K562 (cell line): ENCODE results near the gene DEDD. TPM values are rescaled to one million over a fixed set of nuclear protein-coding genes. Genes with fewer than 3 reads are reported as not detected.

Experiments
- CBFB ChIP-seq: sonication (generic); formaldehyde crosslinking; IDR thresholded peaks from 2 replicates; pipeline ENCODE4 v1.4.0; 2020; ENCODE audit warnings: mild to moderate bottlenecking, missing genetic modification reagents
- CREM ChIP-seq: IDR thresholded peaks from 2 replicates; pipeline ENCODE4 v1.6.1; 2014; ENCODE audit warnings: antibody characterized with exemption, low read depth
- CXXC5 ChIP-seq: fragments of 250-450 bp; sonication (Bioruptor Pico); IDR thresholded peaks from 2 replicates; pipeline ENCODE4 v1.8.0; 2022; ENCODE audit warnings: inconsistent platforms, mild to moderate bottlenecking, moderate library complexity
- FOSL1 ChIP-seq: fragments of 200-800 bp; sonication (Bioruptor generic); conservative IDR thresholded peaks from 2 replicates; pipeline ENCODE4 v1.6.1; 2016; ENCODE audit warnings: missing genetic modification characterization, missing compliant biosample characterization
- HDAC1 ChIP-seq, 2 experiments: fragments of 450-650 bp; IDR thresholded peaks; 2 replicates each; pipeline ENCODE4 v1.6.1; 2016 to 2017; ENCODE audit warnings: inconsistent platforms in 1 of 2, mild to moderate bottlenecking in 1 of 2, moderate library complexity in 1 of 2
- HNRNPUL1 ChIP-seq: fragments of 200-400 bp; formaldehyde crosslinking; IDR thresholded peaks from 2 replicates; pipeline ENCODE4 v1.6.1; 2017; ENCODE audit warnings: low read length
- MAZ ChIP-seq, 2 experiments: fragments of 450-650 bp in 1 of 2; sonication (generic) in 1 of 2; formaldehyde crosslinking; IDR thresholded peaks in 1 of 2; conservative IDR thresholded peaks in 1 of 2; 2 replicates each; pipeline versions ENCODE4 v1.4.0 to v1.5.0; 2020; ENCODE audit warnings: mild to moderate bottlenecking in 1 of 2, missing genetic modification reagents in 1 of 2
- MIER1 ChIP-seq: fragments of 450-650 bp; IDR thresholded peaks from 2 replicates; pipeline ENCODE4 v1.6.1; 2016; ENCODE audit warnings: antibody characterized with exemption, mild to moderate bottlenecking, low read depth
- MLLT1 ChIP-seq, 2 experiments: fragments of 450-650 bp; IDR thresholded peaks; 2 replicates each; pipeline ENCODE4 v1.6.1; 2016
- NELFE ChIP-seq: IDR thresholded peaks from 2 replicates; pipeline ENCODE4 v1.6.1; 2011; ENCODE audit warnings: mild to moderate bottlenecking; ENCODE audit not compliant: insufficient read depth, insufficient read length
- PHTF2 ChIP-seq: fragments of 250-450 bp; sonication (Bioruptor Pico); IDR thresholded peaks from 2 replicates; pipeline ENCODE4 v1.5.0; 2021; ENCODE audit warnings: mild to moderate bottlenecking
- RCOR1 ChIP-seq, 2 experiments: IDR thresholded peaks; 2 replicates each; pipeline ENCODE4 v1.6.1; 2012; ENCODE audit warnings: low read depth in 2 of 2, low read length in 2 of 2, borderline replicate concordance in 1 of 2, improper control_type of control experiment in 1 of 2
- SIN3B ChIP-seq: fragments of 450-650 bp; IDR thresholded peaks from 2 replicates; pipeline ENCODE4 v1.6.1; 2017; ENCODE audit warnings: low read depth, mild to moderate bottlenecking, moderate library complexity
- U2AF2 ChIP-seq: fragments of 200-400 bp; formaldehyde crosslinking; optimal IDR thresholded peaks from 2 replicates; pipeline ENCODE3; 2017; ENCODE audit warnings: low read depth, mild to moderate bottlenecking, low read length
- XRCC5 ChIP-seq: fragments of 200-400 bp; formaldehyde crosslinking; IDR thresholded peaks from 2 replicates; pipeline ENCODE4 v1.6.1; 2017; ENCODE audit warnings: low read depth, mild to moderate bottlenecking, low read length
- ZNF253 ChIP-seq: fragments of 250-450 bp; sonication (Bioruptor Pico); conservative IDR thresholded peaks from 2 replicates; pipeline ENCODE4 v1.6.1; 2021; ENCODE audit warnings: mild to moderate bottlenecking
- ZNF639 ChIP-seq, 2 experiments: fragments of 200-800 bp in 1 of 2; sonication (Bioruptor generic) in 1 of 2; sonication (generic) in 1 of 2; formaldehyde crosslinking in 1 of 2; IDR thresholded peaks in 1 of 2; conservative IDR thresholded peaks in 1 of 2; 2 replicates each; pipeline versions ENCODE4 v1.5.0 to v1.6.1; 2016 to 2020; ENCODE audit warnings: missing compliant biosample characterization in 1 of 2, missing genetic modification characterization in 1 of 2, missing genetic modification reagents in 1 of 2
- ZNF644 ChIP-seq: fragments of 200-800 bp; sonication (Bioruptor generic); IDR thresholded peaks from 2 replicates; pipeline ENCODE4 v1.6.1; 2016; ENCODE audit warnings: low read depth, missing genetic modification characterization, missing compliant biosample characterization
- ZNF717 ChIP-seq: fragments of 250-450 bp; sonication (Bioruptor Pico); IDR thresholded peaks from 2 replicates; pipeline ENCODE4 v1.5.0; 2021
- polyA plus RNA-seq, 8 experiments: library from polyadenylated mRNA; depleted of rRNA in 4 of 8; stranded (reverse) in 5 of 8; unstranded in 3 of 8; fragments of >200 nt; fragmentation: Nextera tagmentation in 2 of 8; fragmentation: Illumina TruSeq in 1 of 8; extraction: Ambion mirVana in 2 of 8; extraction: Trizol in 1 of 8; gene quantifications; 2 replicates each; pipeline versions ENCODE4 v1.2.1 to v1.2.3, GENCODE V29; 2011 to 2014; ENCODE audit warnings: inconsistent platforms in 1 of 8, missing spikeins in 1 of 8
- total RNA-seq, 7 experiments: library from RNA; depleted of rRNA in 6 of 7; stranded (reverse); fragments of >200 nt in 6 of 7; fragmentation: Illumina TruSeq in 2 of 7; extraction: Trizol in 2 of 7; gene quantifications; 2 replicates each; pipeline versions ENCODE4 v1.2.1 to v1.2.3, GENCODE V29; 2011 to 2021; ENCODE audit warnings: low replicate concordance in 1 of 7
- TF ChIP-seq, protein P1 (sequence below): sonication (generic); formaldehyde crosslinking; IDR thresholded peaks from 2 replicates; pipeline ENCODE4 v1.4.0; 2020; ENCODE audit warnings: mild to moderate bottlenecking, missing genetic modification reagents
- TF ChIP-seq, protein P2 (sequence below), 3 experiments: fragments of 200-800 bp in 1 of 3; sonication (Bioruptor generic) in 1 of 3; sonication (generic) in 1 of 3; formaldehyde crosslinking in 1 of 3; IDR thresholded peaks; 2 replicates each; pipeline versions ENCODE4 v1.6.1 to v1.8.0; 2016 to 2022; ENCODE audit warnings: mild to moderate bottlenecking in 2 of 3, missing compliant biosample characterization in 2 of 3, missing genetic modification characterization in 2 of 3, missing genetic modification reagents in 1 of 3

DEDD gene
- total and polyA plus RNA-seq, 9 of the 15 experiments (the other 6 are each of a cell fraction or from before 2014, with no cell fraction given) = 11.6 to 41.0 (median 16.8) TPM

DNA sequence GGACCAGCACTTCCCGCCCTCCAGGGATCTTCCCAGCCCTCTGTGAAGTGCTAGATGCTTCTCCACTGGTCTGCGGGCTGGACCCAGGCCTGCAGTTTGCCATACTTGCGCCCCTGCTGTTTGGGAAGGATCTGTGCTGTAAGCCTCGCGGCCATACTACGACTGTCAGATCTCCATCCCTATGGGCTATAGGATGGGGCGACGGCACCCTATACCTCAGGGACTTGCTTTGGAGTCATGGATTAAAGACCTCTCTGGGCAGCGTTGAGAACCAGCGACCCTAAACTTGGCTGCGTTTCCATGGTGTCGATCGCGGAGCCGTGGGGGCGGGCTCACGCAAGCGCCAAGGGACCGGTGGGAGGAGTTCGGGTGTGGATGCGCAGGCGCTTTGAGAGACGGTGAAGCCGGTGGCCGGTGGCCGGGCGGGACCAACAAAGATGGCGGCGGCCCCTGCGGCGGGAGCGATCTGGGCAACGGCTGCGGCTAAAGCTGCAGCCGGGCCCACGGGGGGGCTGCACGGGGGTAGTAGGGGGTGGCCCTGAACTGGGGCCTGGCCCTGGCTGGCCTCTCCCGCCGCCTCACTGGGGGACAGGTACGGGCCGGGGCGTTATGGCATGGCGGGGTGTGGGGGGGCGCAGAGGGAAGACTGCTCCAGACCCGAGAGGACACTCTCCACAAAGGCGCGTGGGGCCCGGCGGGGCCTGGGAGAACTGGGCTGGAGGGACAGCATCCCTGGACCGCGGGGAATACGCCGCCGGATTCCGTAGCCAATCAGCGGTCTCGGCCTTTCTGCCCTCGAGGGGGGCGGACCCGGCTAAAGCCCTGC is 26.8 kb upstream of the DEDD start, which contains the start of gene USP21 (continued):
- TF ChIP-seq, protein P1, sequence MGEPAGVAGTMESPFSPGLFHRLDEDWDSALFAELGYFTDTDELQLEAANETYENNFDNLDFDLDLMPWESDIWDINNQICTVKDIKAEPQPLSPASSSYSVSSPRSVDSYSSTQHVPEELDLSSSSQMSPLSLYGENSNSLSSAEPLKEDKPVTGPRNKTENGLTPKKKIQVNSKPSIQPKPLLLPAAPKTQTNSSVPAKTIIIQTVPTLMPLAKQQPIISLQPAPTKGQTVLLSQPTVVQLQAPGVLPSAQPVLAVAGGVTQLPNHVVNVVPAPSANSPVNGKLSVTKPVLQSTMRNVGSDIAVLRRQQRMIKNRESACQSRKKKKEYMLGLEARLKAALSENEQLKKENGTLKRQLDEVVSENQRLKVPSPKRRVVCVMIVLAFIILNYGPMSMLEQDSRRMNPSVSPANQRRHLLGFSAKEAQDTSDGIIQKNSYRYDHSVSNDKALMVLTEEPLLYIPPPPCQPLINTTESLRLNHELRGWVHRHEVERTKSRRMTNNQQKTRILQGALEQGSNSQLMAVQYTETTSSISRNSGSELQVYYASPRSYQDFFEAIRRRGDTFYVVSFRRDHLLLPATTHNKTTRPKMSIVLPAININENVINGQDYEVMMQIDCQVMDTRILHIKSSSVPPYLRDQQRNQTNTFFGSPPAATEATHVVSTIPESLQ = peak; percentile 63
- TF ChIP-seq MLLT1 (IDR thresholded peaks at IDR 0.05) (no peak), CXXC5 (peak; percentile 65; the same call in 1 of the 2 replicates), ZNF639 (CRISPR knock-in tag; conservative IDR thresholded peaks at IDR 0.05 in 1 of 2, IDR thresholded peaks at IDR 0.05 in 1 of 2) (0 out of 4 replicates have a peak, but pooled peaks of 1 of the 2 experiments have one; percentile 42), MAZ (CRISPR knock-in tag; conservative IDR thresholded peaks at IDR 0.05 in 1 of 2, IDR thresholded peaks at IDR 0.05 in 1 of 2) (peak in 1 of 2 experiments; percentile 63; a peak in 2 of 4 replicates), XRCC5 (no peak), ZNF644 (tag) (0 out of 2 replicates have a peak, but pooled peaks have one; percentile 49), ZNF717 (CRISPR knock-in tag) (no peak), CBFB (CRISPR knock-in tag) (0 out of 2 replicates have a peak, but pooled peaks have one; percentile 64), PHTF2 (no peak), HDAC1 (IDR thresholded peaks at IDR 0.05) (peak in 1 of 2 experiments; percentile 61; a peak in 2 of 4 replicates), RCOR1 (IDR thresholded peaks at IDR 0.05; ENCODE audit: borderline replicate concordance in 1 of 2, low read depth in 2 of 2, low read length in 2 of 2) (peak in 1 of 2 experiments; percentile 3; a peak in 1 of 4 replicates), SIN3B (peak; percentile 41; the same call in 1 of the 2 replicates), U2AF2 (no peak), CREM (peak; percentile 35; the same call in 1 of the 2 replicates), MIER1 (no peak), NELFE (no peak), ZNF253 (CRISPR knock-in tag) (no peak), FOSL1 (tag) (no peak), HNRNPUL1 (no peak)
- TF ChIP-seq, protein P2, sequence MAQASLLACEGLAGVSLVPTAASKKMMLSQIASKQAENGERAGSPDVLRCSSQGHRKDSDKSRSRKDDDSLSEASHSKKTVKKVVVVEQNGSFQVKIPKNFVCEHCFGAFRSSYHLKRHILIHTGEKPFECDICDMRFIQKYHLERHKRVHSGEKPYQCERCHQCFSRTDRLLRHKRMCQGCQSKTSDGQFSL (CRISPR knock-in tag; IDR thresholded peaks at IDR 0.05) = peak; percentile 98
- TF ChIP-seq, protein P2 (tag; IDR thresholded peaks at IDR 0.05) = peak in 1 of 2 experiments; percentile 96; a peak in 2 of 4 replicates
